ENCODE measurements around the gene WDR7. TPM values are rescaled to one million over a fixed set of nuclear protein-coding genes. Genes with fewer than 3 reads are reported as not detected.

The WDR7 gene
- total and polyA plus RNA-seq, 3 donors from 2014 or later = 19.4 to 63.6 (median 35.9) TPM

GRCh38 chr18:57029761-57030160 is 378.6 kb downstream of the WDR7 start:
- H3K36me3 ChIP-seq (ENCODE audit: low read depth, missing control alignments) = no peaks in the 10 kb centered on the region
- no peak for DNase-seq
- TF ChIP-seq, protein P1, sequence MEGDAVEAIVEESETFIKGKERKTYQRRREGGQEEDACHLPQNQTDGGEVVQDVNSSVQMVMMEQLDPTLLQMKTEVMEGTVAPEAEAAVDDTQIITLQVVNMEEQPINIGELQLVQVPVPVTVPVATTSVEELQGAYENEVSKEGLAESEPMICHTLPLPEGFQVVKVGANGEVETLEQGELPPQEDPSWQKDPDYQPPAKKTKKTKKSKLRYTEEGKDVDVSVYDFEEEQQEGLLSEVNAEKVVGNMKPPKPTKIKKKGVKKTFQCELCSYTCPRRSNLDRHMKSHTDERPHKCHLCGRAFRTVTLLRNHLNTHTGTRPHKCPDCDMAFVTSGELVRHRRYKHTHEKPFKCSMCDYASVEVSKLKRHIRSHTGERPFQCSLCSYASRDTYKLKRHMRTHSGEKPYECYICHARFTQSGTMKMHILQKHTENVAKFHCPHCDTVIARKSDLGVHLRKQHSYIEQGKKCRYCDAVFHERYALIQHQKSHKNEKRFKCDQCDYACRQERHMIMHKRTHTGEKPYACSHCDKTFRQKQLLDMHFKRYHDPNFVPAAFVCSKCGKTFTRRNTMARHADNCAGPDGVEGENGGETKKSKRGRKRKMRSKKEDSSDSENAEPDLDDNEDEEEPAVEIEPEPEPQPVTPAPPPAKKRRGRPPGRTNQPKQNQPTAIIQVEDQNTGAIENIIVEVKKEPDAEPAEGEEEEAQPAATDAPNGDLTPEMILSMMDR (IDR thresholded peaks at IDR 0.05) = no peak
- TF ChIP-seq POLR2A (IDR thresholded peaks at IDR 0.05) = no peak
- 94 to 96% methylated on average over 5 of the region's 5 CpGs for WGBS, 2 donors
- intact Hi-C loops (cut with DNase I; ENCODE audit: low total_unique reads) = no loop called here
- H3K27ac ChIP-seq = no peak overlapping the region
- H3K9me3 ChIP-seq = no peaks in the 10 kb centered on the region
- no peaks in the 10 kb centered on the region for H3K4me1 ChIP-seq
- no peak overlapping the region for H3K4me3 ChIP-seq
- no peaks in the 10 kb centered on the region for H3K27me3 ChIP-seq

GRCh38 chr18:57030417-57030816 is 379.3 kb downstream of the WDR7 start:
- DNase-seq = no peak
- H3K4me1 ChIP-seq = no peaks in the 10 kb centered on the region
- no peak overlapping the region for H3K4me3 ChIP-seq
- H3K27me3 ChIP-seq = no peaks in the 10 kb centered on the region
- no peak overlapping the region for H3K27ac ChIP-seq
- WGBS, 2 donors = 87 to 95% methylated on average over 5 of the region's 5 CpGs
- H3K36me3 ChIP-seq (ENCODE audit: low read depth, missing control alignments) = no peaks in the 10 kb centered on the region
- H3K9me3 ChIP-seq = no peaks in the 10 kb centered on the region
- intact Hi-C loops (cut with DNase I; ENCODE audit: low total_unique reads) = no loop called here
- TF ChIP-seq, protein P1 (IDR thresholded peaks at IDR 0.05) = no peak
- no peak for TF ChIP-seq POLR2A (IDR thresholded peaks at IDR 0.05)

DNA sequence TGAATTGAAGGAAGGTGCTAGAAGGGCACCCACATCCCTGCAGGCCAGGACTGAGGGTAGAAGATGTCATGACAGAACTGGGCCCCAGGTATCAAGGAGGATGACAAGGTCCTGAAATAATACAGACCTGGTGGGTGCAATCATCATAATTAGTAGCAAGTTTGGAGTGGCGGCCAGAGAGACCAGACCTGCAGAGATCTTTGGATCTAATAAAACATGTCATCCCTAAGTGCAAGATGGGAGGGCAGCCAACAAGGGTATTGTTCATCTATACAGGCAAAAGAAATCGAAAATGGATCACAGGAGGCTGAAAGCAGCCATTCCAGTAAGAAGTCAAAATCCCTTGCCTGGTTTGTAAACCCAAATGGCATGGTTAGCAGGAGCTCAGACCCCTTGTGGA is 384.4 kb downstream of the WDR7 start:
- H3K4me3 ChIP-seq = no peak overlapping the region
- no peaks in the 10 kb centered on the region for H3K9me3 ChIP-seq
- H3K4me1 ChIP-seq = no peaks in the 10 kb centered on the region
- H3K27ac ChIP-seq = no peak overlapping the region
- intact Hi-C loops (cut with DNase I; ENCODE audit: low total_unique reads) = no loop called here
- 88 to 91% methylated on average over 2 of the region's 2 CpGs for WGBS, 2 donors
- H3K27me3 ChIP-seq = no peaks in the 10 kb centered on the region
- no peak for DNase-seq
- H3K36me3 ChIP-seq (ENCODE audit: low read depth, missing control alignments) = no peaks in the 10 kb centered on the region
- TF ChIP-seq POLR2A (IDR thresholded peaks at IDR 0.05) = no peak
- TF ChIP-seq, protein P1 (IDR thresholded peaks at IDR 0.05) = no peak

- TF ChIP-seq, protein P1 (IDR thresholded peaks at IDR 0.05) = no peak
- TF ChIP-seq POLR2A (IDR thresholded peaks at IDR 0.05) = no peak
- Histone ChIP-seq H3K4me3 (no peak overlapping the region), H3K36me3 (ENCODE audit: low read depth, missing control alignments) (no peaks in the 10 kb centered on the region), H3K27ac (no peak overlapping the region), H3K4me1 (no peaks in the 10 kb centered on the region), H3K9me3 (no peaks in the 10 kb centered on the region), H3K27me3 (no peaks in the 10 kb centered on the region)
- 72 to 84% methylated on average over 6 of the region's 6 CpGs for WGBS, 2 donors
- intact Hi-C loops (cut with DNase I; ENCODE audit: low total_unique reads) = no loop called here
- no peak for DNase-seq
Measured at GRCh38 chr18:57038395-57038794, 387.2 kb downstream of the WDR7 start.

- intact Hi-C loops (cut with DNase I; ENCODE audit: low total_unique reads) = no loop called here
- H3K9me3 ChIP-seq = no peaks in the 10 kb centered on the region
- no peak overlapping the region for H3K27ac ChIP-seq
- H3K4me3 ChIP-seq = no peak overlapping the region
- TF ChIP-seq POLR2A (IDR thresholded peaks at IDR 0.05) = no peak
- TF ChIP-seq, protein P1 (IDR thresholded peaks at IDR 0.05) = no peak
- 57 to 77% methylated on average over 2 to 3 of the region's 3 CpGs for WGBS, 2 donors
- no peaks in the 10 kb centered on the region for H3K4me1 ChIP-seq
- no peaks in the 10 kb centered on the region for H3K27me3 ChIP-seq
- no peak for DNase-seq
- H3K36me3 ChIP-seq (ENCODE audit: low read depth, missing control alignments) = no peaks in the 10 kb centered on the region
Measured at GRCh38 chr18:57040175-57040574, 389.0 kb downstream of the WDR7 start.

Data from testis (tissue), 3 donors.